IMR-90 (cell line): ENCODE data around the gene DNAH9. TPM values are rescaled to one million over a fixed set of nuclear protein-coding genes. Genes with fewer than 3 reads are reported as not detected.

Experiments
- ATAC-seq: fragments of 200-7000 bp; cut with Tn5 transposase; 2 replicates; pipeline ENCODE4 v1.9.1; 2020; ENCODE audit warnings: low read depth, mild to moderate bottlenecking, moderate library complexity
- BruUV-seq: library from RNA; stranded (reverse); fragments of 400-500 nt; replicated peaks from 2 replicates; lab custom pipeline; 2021; lab: Mats Ljungman, UMichigan
- CTCF ChIA-PET: fragments of 300-600 bp; formaldehyde crosslinking; extraction: SDS; loops from one replicate; lab custom pipeline; 2021; ENCODE audit warnings: antibody characterized with exemption; lab: Yijun Ruan, JAX
- POLR2A ChIA-PET: fragments of 300-600 bp; sonication (Branson Sonifier 250); formaldehyde crosslinking; loops from one replicate; lab custom pipeline; 2022; ENCODE audit warnings: antibody characterized with exemption; ENCODE audit not compliant: unreplicated experiment; lab: Charles Lee
- DNase-seq: peaks from one replicate; pipeline ENCODE4 v3.0.0; 2013
- H2AFZ ChIP-seq: replicated peaks from 2 replicates; pipeline ENCODE3; 2013; ENCODE audit warnings: low read length, mild to moderate bottlenecking; ENCODE audit not compliant: poor library complexity
- H2AK5ac ChIP-seq: 2 replicates; pipeline ENCODE4 v1.6.1; 2013; ENCODE audit warnings: low read depth, low read length, inconsistent platforms
- H2AK9ac ChIP-seq: replicated peaks from 2 replicates; pipeline ENCODE3; 2013; ENCODE audit warnings: mild to moderate bottlenecking, low read depth, low read length, moderate library complexity; ENCODE audit not compliant: poor library complexity
- H2BK120ac ChIP-seq: 2 replicates; pipeline ENCODE4 v1.6.1; 2013; ENCODE audit warnings: low read depth, low read length, inconsistent platforms
- H2BK15ac ChIP-seq: 3 replicates; pipeline ENCODE4 v1.6.1; 2013; ENCODE audit warnings: low read depth, low read length, inconsistent platforms
- H2BK20ac ChIP-seq: 2 replicates; pipeline ENCODE4 v1.6.1; 2013; ENCODE audit warnings: low read depth, mild to moderate bottlenecking, inconsistent platforms, low read length, moderate library complexity
- H2BK5ac ChIP-seq: 2 replicates; pipeline ENCODE4 v1.6.1; 2013; ENCODE audit warnings: mild to moderate bottlenecking, low read depth, low read length, inconsistent platforms; ENCODE audit not compliant: poor library complexity, severe bottlenecking
- H3K14ac ChIP-seq: replicated peaks from 2 replicates; pipeline ENCODE4 v1.6.1; 2013; ENCODE audit warnings: low read depth, low read length, inconsistent platforms
- H3K18ac ChIP-seq: 2 replicates; pipeline ENCODE4 v1.6.1; 2013; ENCODE audit warnings: low read depth, low read length, control low read depth
- H3K23ac ChIP-seq: 2 replicates; pipeline ENCODE4 v1.6.1; 2013; ENCODE audit warnings: low read depth, low read length, inconsistent platforms
- H3K27ac ChIP-seq: 2 replicates; pipeline ENCODE4 v1.5.1; 2013; ENCODE audit warnings: mild to moderate bottlenecking, control low read depth, low read length; ENCODE audit not compliant: insufficient read depth
- H3K27me3 ChIP-seq: 2 replicates; pipeline ENCODE4 v1.6.1; 2013; ENCODE audit warnings: low read length; ENCODE audit not compliant: control insufficient read depth, insufficient read depth
- H3K36me3 ChIP-seq: 2 replicates; pipeline ENCODE4 v1.6.1; 2013; ENCODE audit warnings: low read length, mixed read lengths; ENCODE audit not compliant: control insufficient read depth, insufficient read depth
- H3K4ac ChIP-seq: 2 replicates; pipeline ENCODE4 v1.6.1; 2013; ENCODE audit warnings: low read depth, low read length, inconsistent platforms
- H3K4me1 ChIP-seq: 2 replicates; pipeline ENCODE4 v1.6.1; 2013; ENCODE audit warnings: low read length, mixed read lengths; ENCODE audit not compliant: control insufficient read depth, insufficient read depth
- H3K4me2 ChIP-seq: 2 replicates; pipeline ENCODE4 v1.6.1; 2013; ENCODE audit warnings: low read depth, mild to moderate bottlenecking, control low read depth, low read length, moderate library complexity
- H3K4me3 ChIP-seq: 2 replicates; pipeline ENCODE4 v1.5.1; 2013; ENCODE audit warnings: low read depth, mild to moderate bottlenecking, control low read depth, low read length, moderate library complexity; ENCODE audit not compliant: insufficient read depth
- H3K56ac ChIP-seq: 2 replicates; pipeline ENCODE4 v1.6.1; 2013; ENCODE audit warnings: low read length, inconsistent platforms; ENCODE audit not compliant: insufficient read depth; ENCODE audit errors: extremely low read depth
- H3K79me1 ChIP-seq, 2 experiments: 2 replicates each; pipeline ENCODE4 v1.6.1; 2013; ENCODE audit warnings: low read length in 2 of 2, inconsistent platforms in 1 of 2, low read depth in 1 of 2
- H3K9ac ChIP-seq: 2 replicates; pipeline ENCODE4 v1.6.1; 2013; ENCODE audit warnings: low read depth, low read length, control low read depth
- H3K9me1 ChIP-seq: 2 replicates; pipeline ENCODE4 v1.6.1; 2013; ENCODE audit warnings: low read length, inconsistent platforms; ENCODE audit not compliant: insufficient read depth
- H3K9me3 ChIP-seq: 2 replicates; pipeline ENCODE4 v1.6.1; 2013; ENCODE audit warnings: low read length; ENCODE audit not compliant: control insufficient read depth, insufficient read depth
- H4K20me1 ChIP-seq: 2 replicates; pipeline ENCODE4 v1.6.1; 2013; ENCODE audit warnings: low read length, inconsistent platforms; ENCODE audit not compliant: insufficient read depth
- H4K5ac ChIP-seq: 2 replicates; pipeline ENCODE4 v1.6.1; 2013; ENCODE audit warnings: mild to moderate bottlenecking, low read depth, low read length, control low read depth
- H4K8ac ChIP-seq, 2 experiments: 2 replicates each; pipeline ENCODE4 v1.6.1; 2013; ENCODE audit warnings: low read depth in 2 of 2, low read length in 2 of 2, control low read depth in 1 of 2, inconsistent platforms in 1 of 2
- H4K91ac ChIP-seq: 2 replicates; pipeline ENCODE4 v1.6.1; 2013; ENCODE audit warnings: low read depth, low read length, inconsistent platforms; ENCODE audit not compliant: insufficient read depth
- BHLHE40 ChIP-seq: fragments of 150-350 bp; IDR thresholded peaks from 2 replicates; pipeline ENCODE4 v1.6.1; 2016; ENCODE audit warnings: mild to moderate bottlenecking, low read depth, low read length
- CHD1 ChIP-seq: IDR thresholded peaks from 2 replicates; pipeline ENCODE4 v1.6.1; 2012; ENCODE audit warnings: low read depth, low read length, improper control_type of control experiment
- ELK1 ChIP-seq: fragments of 150-350 bp; IDR thresholded peaks from 2 replicates; pipeline ENCODE4 v1.6.1; 2016; ENCODE audit warnings: low read depth, mild to moderate bottlenecking, low read length, moderate library complexity, borderline replicate concordance
- FOS ChIP-seq: fragments of 150-350 bp; IDR thresholded peaks from 2 replicates; pipeline ENCODE4 v1.6.1; 2016; ENCODE audit warnings: low read depth, low read length
- MXI1 ChIP-seq: IDR thresholded peaks from 2 replicates; pipeline ENCODE4 v1.6.1; 2012; ENCODE audit warnings: low read depth, mild to moderate bottlenecking, low read length, moderate library complexity, borderline replicate concordance
- NFE2L2 ChIP-seq: fragments of 150-350 bp; IDR thresholded peaks from 2 replicates; pipeline ENCODE4 v1.6.1; 2016; ENCODE audit warnings: low read depth, mild to moderate bottlenecking, low read length
- POLR2A ChIP-seq: IDR thresholded peaks from 2 replicates; pipeline ENCODE4 v1.6.1; 2012; ENCODE audit warnings: mild to moderate bottlenecking, low read depth, low read length
- RAD21 ChIP-seq: IDR thresholded peaks from 2 replicates; pipeline ENCODE4 v1.6.1; 2012; ENCODE audit warnings: low read length, improper control_type of control experiment
- RCOR1 ChIP-seq: IDR thresholded peaks from 2 replicates; pipeline ENCODE4 v1.6.1; 2012; ENCODE audit warnings: mild to moderate bottlenecking, low read length, improper control_type of control experiment; ENCODE audit not compliant: insufficient replicate concordance
- RFX5 ChIP-seq: IDR thresholded peaks from 2 replicates; pipeline ENCODE4 v1.8.0; 2012; ENCODE audit warnings: low read depth, mild to moderate bottlenecking, low read length, moderate library complexity
- SMC3 ChIP-seq: fragments of 150-350 bp; IDR thresholded peaks from 2 replicates; pipeline ENCODE4 v1.6.1; 2016; ENCODE audit warnings: low read depth, mild to moderate bottlenecking, antibody characterized with exemption, low read length, moderate library complexity
- USF2 ChIP-seq: fragments of 150-350 bp; IDR thresholded peaks from 2 replicates; pipeline ENCODE4 v1.6.1; 2017; ENCODE audit warnings: mild to moderate bottlenecking, antibody characterized with exemption, low read length, low read depth
- WGBS, 2 experiments: methylation state at CpG; one replicate each; pipeline versions ENCODE4 v1.1.5 to v1.1.7; 2013; ENCODE audit warnings: missing lambda C conversion rate in 2 of 2; ENCODE audit not compliant: insufficient read length in 1 of 2; ENCODE audit errors: extremely low coverage in 2 of 2; 5-methylcytosine and 5-hydroxymethylcytosine counted together
- dilution Hi-C: fragments of 300-500 bp; cut with HindIII; formaldehyde crosslinking; loops from one replicate; pipeline ENCODE4 v1.14.3; 2018; ENCODE audit warnings: low sequenced_read_pairs; ENCODE audit not compliant: unreplicated experiment
- in situ Hi-C: fragments of 300-500 bp; cut with MboI; formaldehyde crosslinking; loops from 3 replicates; pipeline ENCODE4 v1.14.3; 2019; ENCODE audit warnings: low sequenced_read_pairs, inconsistent platforms, mixed read lengths
- intact Hi-C: fragments of 100-400 bp; cut with micrococcal nuclease; formaldehyde crosslinking; loops from 2 replicates; pipeline ENCODE4 v1.10.0; 2022
- polyA plus RNA-seq, 3 experiments: library from polyadenylated mRNA; depleted of rRNA; stranded (reverse); fragments of >200 nt; gene quantifications; 2 replicates each; pipeline ENCODE4 v1.2.3, GENCODE V29; 2012; ENCODE audit warnings: low replicate concordance in 1 of 3
- total RNA-seq: library from RNA; depleted of rRNA; stranded (reverse); fragments of >200 nt; gene quantifications from 2 replicates; pipeline ENCODE4 v1.2.3, GENCODE V29; 2012

The DNAH9 gene
- total and polyA plus RNA-seq, 2 of the 4 experiments (the other 2 are of a cell fraction) = not detected

DNA sequence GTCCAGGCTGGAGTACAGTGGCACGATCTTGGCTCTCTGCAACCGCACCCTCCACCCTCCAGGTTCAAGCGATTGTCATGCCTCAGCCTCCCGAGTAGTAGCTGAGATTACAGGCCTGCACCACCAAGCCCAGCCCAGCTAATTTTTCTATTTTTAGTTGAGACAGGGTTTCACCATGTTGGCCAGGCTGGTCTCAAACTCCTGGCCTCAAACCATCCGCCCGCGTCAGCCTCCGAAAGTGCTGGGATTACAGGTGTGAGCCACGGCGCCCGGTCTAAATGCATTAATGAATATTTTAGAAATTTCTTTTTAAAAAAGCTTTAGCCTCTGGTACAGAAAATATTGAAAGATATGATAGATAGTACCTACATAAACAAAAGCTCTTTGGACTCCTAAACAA is 95.0 kb downstream of the DNAH9 start:
- Histone ChIP-seq H2BK15ac (no peak overlapping the region), H3K9me3 (peaks cover 15% of the 10 kb centered on the region), H3K4ac (no peak overlapping the region), H2AFZ (no peak overlapping the region), H4K20me1 (no peaks in the 10 kb centered on the region), H3K9me1 (no peaks in the 10 kb centered on the region), H2BK20ac (no peak overlapping the region), H4K5ac (no peak overlapping the region), H3K14ac (no peak overlapping the region), H3K4me2 (no peak overlapping the region), H4K91ac (no peak overlapping the region), H3K27ac (no peak overlapping the region), H3K27me3 (no peaks in the 10 kb centered on the region), H4K8ac (no peak overlapping the region), H3K79me1 (no peaks in the 10 kb centered on the region), H3K18ac (no peak overlapping the region), H3K56ac (no peak overlapping the region), H2BK120ac (no peak overlapping the region), H3K23ac (no peak overlapping the region), H2AK5ac (no peak overlapping the region), H3K4me3 (no peak overlapping the region), H3K9ac (no peak overlapping the region), H2BK5ac (no peak overlapping the region), H2AK9ac (no peak overlapping the region), H3K36me3 (no peaks in the 10 kb centered on the region), H3K4me1 (no peaks in the 10 kb centered on the region)
- POLR2A ChIA-PET = no interaction called here
- intact Hi-C loops (no loop called here), dilution Hi-C loops (no loop called here), in situ Hi-C loops (no loop called here)
- TF ChIP-seq ELK1 (no peak), NFE2L2 (no peak), BHLHE40 (no peak), RAD21 (no peak), MXI1 (no peak), USF2 (no peak), RCOR1 (no peak), SMC3 (no peak), RFX5 (no peak), CHD1 (no peak), POLR2A (no peak), FOS (no peak)
- CTCF ChIA-PET = no interaction called here
- ATAC-seq (no peak), DNase-seq (no peak)
- WGBS, 2 experiments = no CpG with 5 or more reads among the region's 11 CpGs
- no TSS peak for BruUV-seq
